ENCODE results near the gene CMIP.

DNA sequence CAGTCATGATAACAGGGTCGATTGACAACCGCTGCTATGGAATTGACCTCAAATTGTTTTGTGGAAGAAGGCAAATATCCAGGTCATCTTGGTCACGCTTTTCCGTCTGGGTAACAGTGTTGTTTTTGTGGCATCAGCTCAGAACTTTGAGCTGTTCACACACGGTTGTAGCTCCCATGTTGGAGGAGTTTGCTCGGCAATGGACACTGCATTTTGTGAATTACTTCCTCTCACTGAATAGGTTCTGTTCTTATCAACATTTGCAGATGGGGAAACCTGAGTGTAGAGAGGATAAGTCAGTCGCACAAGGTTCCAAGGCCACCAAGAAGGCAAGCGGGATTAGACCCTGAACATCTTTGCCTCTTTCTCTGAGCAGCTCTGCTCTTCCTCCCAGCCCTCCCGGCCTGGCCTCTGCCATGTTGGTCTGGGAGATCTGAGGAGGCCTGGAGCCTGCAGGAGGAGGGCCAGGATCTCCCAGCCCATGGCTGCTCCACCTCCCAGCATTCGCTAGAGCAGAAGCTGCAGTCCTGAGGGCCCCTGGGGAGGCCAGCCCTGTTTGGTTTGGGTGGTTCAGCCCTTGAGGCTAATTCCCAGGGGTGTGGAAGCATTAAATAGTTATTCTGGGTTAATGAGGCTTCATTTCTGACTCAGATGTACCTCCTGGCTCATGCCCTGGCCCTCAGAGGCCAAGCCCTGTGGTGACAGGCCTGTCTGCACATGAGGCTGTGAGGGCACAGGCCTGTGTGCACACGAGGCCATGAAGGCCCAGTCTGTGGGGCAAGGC is 180.3 kb downstream of the CMIP start:
- TF ChIP-seq, protein P1, sequence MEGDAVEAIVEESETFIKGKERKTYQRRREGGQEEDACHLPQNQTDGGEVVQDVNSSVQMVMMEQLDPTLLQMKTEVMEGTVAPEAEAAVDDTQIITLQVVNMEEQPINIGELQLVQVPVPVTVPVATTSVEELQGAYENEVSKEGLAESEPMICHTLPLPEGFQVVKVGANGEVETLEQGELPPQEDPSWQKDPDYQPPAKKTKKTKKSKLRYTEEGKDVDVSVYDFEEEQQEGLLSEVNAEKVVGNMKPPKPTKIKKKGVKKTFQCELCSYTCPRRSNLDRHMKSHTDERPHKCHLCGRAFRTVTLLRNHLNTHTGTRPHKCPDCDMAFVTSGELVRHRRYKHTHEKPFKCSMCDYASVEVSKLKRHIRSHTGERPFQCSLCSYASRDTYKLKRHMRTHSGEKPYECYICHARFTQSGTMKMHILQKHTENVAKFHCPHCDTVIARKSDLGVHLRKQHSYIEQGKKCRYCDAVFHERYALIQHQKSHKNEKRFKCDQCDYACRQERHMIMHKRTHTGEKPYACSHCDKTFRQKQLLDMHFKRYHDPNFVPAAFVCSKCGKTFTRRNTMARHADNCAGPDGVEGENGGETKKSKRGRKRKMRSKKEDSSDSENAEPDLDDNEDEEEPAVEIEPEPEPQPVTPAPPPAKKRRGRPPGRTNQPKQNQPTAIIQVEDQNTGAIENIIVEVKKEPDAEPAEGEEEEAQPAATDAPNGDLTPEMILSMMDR (IDR thresholded peaks at IDR 0.05): no peak
- TF ChIP-seq POLR2AphosphoS5 (IDR thresholded peaks at IDR 0.05) (no peak), POLR2A (IDR thresholded peaks at IDR 0.05; ENCODE audit: low read depth) (no peak)

Measured in esophagus muscularis mucosa (tissue), 3 donors.